Inflammatory macrophage treated with lipopolysaccharide for 4 hours (primary cell): ENCODE results near the gene NPVF.

ENCODE experiments used
- DNase-seq: peaks from one replicate; pipeline ENCODE4 v3.0.0-alpha.2; 2020

Gene NPVF, protein sequence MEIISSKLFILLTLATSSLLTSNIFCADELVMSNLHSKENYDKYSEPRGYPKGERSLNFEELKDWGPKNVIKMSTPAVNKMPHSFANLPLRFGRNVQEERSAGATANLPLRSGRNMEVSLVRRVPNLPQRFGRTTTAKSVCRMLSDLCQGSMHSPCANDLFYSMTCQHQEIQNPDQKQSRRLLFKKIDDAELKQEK

DNA sequence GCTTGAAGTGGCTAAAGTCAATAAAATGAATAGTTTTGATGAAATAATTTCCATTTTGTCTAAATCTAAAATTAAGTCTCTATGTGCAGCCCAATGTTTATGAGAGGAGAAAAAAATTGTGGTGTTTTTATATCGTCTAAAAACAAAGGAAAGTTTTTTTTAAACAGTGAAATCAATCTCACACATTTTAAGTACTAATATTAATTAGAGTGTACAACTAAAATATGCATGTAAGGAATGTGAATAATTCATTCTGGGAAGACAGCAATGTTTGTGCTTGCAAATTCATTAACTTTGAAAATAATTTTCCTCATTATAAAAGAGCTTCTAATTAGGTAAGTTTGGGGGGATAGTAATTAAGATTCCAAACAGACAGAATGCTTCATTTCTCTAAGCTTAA is at the start of gene NPVF:
NPVF (minus strand) TSS at position 101 of the 400 bp plus-strand sequence; CDS start at position 54, 47 bp downstream.
- no peak for DNase-seq

DNA sequence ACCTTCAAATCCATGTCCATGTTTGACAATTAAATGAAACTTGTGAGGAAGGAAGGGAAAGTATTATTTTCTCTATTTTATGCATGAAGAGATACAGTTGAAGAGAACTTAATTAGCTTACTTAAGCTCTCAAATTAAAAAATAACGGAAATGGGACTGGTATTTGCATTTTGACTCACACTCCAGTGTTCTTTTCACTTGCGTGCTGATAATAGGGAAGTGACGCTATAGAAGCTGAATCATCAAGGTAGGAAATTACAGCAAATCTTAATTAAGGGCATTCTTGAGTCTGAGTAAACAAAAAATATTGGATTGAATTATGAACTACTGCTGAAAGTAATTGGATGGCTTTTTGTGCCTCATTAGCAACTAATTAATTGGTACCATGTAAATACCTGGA is 44.0 kb upstream of the NPVF start:
- peak; percentile 5 for DNase-seq

DNA sequence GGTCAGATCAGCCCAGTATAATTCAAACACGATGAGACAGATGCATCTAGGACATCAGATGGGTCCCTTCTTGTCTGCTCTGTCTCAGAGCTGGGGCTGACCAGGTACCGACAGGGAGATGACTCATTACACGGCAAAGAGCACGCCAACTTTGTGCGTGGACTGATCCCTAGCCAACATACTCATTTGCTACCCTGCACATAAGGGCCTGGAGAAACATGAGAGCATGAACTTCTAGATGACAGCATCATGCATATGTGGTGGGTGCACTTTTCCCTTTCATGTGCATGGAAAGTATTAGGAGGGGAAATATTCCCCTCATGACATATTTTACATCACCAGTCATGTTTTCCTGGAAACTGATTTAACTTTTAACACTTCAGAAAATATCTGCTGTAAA is 35.1 kb upstream of the NPVF start:
- no peak for DNase-seq

DNA sequence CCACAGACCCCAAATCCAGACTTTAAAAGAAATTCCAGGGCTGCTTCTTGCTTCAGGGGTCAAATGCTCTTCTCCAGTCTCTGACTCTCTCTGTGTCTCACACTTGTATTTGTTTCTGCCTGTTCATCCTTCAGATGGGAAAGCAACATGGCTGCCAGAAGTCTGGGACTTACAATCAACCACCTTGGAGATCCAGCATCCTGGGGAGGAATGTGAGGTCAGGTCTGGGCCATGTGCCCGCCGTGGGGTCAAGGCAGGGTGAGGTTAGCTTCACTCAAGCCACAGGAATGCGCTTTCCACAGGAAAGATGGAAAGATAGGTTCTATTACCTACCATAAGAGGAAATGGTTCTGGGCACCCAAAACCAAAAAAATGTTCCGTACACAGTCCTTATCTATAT is 34.3 kb upstream of the NPVF start:
- DNase-seq = no peak

DNA sequence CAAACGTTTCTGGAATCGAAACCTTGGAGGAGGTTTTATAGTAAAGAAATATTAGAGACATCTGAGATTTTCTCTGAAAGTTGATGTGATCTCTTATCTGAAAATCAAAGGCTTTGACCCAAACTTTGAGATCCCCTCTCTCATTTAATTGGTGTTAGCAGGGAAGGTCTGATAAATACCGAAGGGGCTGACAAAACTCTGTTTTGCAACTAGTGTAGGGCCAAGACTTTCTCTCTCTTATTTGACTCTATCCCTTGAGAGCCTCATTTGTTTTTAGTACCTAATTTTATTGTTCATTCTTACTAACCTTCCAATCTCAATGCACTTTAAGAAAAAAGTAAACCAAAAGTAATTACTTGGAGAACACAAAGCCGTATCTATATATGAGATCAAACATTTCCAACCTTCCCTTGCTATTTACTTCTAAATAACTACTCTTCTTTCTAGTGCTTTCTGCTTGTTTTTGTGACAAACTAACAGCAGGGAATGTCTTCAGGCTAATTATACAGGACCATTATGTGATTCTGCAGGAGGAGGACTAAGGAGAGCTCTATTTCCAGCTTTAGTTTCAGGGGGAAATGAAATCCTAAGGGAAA is 33.4 kb upstream of the NPVF start:
- no peak for DNase-seq

DNA sequence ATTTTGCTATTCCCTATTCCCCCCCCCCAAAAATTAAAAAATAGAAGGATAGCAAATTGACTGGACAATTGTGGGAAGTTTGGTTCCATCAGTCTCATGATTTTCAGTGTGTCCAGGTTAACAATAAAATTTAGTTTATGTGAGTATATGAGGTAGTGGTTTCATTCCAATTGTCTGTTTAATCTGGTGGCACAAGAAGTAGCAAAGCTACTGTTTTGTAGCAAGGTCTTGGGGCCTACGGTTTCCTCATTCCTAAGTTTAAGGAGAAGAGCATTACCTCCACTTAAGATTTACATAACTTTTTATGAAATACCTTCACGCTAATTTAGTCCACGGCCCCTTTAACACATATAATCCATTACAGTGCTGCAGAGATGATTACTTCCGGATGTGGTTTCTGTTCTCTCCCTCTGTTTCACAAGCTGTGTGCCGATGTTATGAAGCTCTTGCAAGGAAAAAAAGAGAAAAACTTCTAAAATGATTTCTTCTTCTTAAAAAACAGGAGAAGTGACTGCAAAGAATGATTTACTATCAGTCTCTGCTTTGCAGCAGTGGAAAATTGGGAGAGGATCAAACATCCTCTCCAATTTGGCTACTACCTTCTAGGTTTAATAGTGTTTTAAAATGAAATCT is 32.7 kb upstream of the NPVF start:
- peak; percentile 81 for DNase-seq

DNA sequence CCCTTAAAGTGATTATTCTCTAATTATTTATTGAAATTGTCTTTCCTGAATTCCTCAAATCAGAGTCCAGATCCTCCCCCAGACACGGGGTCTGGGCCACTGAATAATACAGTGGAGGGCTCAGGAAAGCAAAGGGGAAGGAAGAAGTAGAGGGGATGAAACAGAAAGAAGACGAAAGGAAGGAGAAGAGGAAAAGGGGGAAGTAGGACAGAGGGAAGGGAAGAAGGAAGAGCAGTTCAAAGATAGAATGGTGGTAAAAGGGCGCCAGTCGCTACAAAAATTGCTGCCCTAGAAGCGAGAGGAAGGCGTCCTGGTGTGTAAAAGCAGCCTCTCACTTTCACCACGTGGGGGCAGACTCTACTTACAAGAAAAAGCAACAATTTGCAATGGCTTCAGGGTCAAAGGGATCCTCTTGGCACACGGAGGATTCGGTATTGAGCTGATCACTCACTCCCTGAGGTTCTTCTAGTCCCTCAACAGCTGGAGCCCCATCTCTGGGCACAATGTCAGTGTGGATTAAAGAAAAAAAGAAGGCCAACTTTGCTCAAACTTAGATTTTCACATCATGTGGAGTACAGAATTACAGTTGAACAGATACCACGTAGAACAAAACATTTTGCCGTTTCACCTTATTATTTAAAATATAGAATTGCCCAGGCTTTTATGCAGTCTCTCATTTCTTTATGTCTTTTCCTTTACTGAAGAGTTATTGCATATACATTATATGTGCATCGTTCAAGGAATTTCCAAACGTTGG is 31.4 kb upstream of the NPVF start:
- peak; percentile 76 for DNase-seq

DNA sequence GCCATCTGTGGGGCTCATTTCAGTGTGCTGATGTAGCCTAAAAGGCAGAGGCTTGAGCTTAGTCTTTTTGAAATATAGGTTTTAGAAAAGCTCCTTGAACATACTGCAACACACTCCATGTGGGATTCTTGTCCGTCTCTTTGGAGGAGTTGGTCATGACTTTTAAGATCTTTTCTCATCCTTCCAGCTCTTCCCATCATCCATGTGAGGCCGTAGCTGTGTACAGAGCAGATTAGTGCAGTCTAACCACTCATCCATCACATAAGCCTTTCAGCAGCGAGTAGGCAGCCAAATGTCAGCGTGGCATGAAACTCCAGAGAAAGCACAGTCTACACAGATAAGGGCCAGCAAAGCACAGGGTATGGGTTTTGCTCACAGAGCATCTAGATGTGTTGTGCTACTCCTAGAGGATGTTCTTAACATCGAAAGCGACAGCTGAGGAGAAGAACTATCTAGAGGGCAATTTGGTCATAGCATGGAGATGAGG is 28.1 kb upstream of the NPVF start:
- no peak for DNase-seq

DNA sequence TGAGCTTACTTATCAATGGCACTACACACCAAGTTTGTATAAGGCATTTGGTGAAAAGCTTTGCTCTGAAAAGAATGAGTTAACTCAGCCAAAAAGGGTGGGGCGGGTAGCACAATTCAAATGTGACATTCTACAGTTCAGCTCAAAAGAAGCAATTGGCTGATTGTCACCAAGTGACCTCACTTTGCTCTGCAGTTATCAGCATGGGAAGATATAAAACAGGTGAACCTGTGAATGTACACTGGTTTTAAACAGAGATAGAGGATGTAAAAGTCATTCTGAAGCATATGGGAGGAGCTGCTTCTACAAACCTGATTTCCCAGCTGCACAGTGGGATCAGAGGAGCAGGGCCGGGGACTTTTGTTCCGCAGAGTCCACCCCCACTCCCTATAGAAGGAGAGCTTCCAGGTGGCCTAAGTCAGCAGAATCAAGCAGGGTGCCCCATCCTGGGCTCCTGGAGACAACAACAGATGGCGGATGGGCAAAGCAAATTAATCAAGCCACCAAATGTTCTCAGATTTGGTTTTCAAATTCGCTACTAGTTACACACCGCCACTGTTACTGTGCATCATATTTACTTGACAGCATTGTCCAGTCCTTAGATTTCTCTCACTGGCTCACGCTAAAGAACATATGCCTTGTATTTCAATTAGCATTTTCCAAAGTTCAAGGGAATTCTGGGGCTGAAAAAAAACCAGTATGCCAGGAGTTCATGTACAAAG is 27.5 kb upstream of the NPVF start:
- DNase-seq = no peak

DNA sequence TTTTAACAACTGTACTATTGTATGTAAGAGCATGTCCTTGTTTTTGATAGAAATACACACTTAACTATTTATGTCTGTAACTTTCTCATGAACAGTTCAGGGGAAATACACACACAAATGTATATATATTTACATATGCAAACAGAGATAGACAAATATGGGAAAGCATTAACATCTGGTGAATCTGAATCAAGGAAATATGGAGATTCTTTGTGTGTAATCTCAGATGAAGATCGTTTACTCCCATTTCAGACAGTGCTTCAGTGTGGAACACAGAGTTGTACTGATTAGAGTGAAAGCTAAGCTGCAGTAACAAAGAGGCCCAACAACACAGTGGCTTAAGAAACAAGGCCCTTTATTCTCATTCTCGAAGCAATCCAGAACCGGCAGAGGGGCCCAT is 26.3 kb upstream of the NPVF start:
- no peak for DNase-seq

DNA sequence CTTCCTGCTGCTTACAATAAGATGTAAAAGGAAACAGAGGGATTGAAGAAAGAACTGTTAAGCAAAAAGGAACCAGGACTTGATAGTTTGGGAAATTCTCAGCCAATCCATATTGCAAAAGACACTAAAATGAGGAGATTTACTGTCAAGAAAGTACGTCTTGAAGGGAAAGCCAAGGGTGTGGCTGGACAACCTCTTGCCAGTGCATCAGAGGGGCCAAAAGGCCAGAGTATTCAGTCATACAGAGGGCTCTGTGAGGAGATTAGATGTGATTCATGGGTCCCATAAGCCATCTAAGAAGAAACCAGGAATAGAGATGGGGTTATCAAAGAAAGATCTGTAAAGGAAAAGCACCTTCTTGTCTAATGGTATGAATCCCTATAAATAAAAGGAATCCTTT is 25.4 kb upstream of the NPVF start:
- no peak for DNase-seq

DNA sequence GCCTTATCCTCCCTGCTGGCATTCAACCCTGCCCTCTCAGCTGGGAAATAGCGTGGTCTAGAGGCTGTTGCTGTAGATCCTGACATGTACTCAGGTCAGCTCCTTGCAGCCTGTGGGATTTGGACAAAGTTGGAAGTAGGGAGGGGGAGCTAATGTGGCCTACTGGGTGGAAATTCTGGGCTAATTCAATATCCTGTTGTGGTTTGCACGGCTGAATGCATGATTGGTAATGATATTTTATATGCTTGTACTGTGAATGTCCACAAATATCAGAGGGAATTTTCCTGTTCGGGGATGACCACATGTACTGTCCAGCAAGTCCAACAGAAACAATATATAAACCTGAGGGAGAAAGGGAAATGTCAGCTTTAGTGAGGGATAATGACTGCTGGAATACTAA is 22.1 kb upstream of the NPVF start:
- no peak for DNase-seq

DNA sequence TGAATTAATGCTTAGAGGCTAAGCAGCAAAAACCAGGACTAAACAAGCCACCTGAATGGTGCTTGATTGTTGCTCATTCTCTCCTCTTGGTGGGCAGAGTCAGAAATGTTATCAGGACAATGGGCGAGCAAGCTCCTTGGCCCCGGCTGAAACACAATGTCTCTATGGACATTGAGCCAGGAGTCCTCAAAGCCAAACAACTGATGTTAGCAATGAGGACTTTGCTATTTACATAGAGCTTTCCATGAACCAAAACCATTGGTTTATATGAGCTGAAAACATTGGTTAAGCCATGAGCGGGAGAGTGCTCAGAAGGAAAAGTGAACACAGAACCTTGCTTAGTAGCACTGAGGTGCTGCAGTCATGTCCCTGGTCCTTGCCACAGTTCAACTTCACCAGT is 21.5 kb upstream of the NPVF start:
- DNase-seq = no peak

DNA sequence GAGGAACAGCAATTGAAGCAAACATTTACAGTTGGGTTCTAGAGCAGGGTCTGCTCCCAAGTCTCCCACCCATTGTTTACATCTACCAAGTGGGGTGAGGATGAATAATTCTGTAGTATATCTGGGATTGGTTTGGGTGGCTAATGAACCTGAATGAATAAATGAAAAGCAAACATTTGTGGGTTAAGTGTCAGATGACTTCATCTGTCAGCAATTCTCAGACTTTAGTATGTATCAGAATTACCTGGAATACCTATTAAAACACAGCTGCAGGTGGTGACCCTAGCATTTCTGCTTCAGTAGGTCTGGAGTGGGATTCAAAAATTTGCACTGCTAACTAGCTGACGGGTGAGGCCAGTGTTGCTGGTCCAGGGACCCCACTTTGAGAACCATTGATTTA is 18.0 kb upstream of the NPVF start:
- no peak for DNase-seq

DNA sequence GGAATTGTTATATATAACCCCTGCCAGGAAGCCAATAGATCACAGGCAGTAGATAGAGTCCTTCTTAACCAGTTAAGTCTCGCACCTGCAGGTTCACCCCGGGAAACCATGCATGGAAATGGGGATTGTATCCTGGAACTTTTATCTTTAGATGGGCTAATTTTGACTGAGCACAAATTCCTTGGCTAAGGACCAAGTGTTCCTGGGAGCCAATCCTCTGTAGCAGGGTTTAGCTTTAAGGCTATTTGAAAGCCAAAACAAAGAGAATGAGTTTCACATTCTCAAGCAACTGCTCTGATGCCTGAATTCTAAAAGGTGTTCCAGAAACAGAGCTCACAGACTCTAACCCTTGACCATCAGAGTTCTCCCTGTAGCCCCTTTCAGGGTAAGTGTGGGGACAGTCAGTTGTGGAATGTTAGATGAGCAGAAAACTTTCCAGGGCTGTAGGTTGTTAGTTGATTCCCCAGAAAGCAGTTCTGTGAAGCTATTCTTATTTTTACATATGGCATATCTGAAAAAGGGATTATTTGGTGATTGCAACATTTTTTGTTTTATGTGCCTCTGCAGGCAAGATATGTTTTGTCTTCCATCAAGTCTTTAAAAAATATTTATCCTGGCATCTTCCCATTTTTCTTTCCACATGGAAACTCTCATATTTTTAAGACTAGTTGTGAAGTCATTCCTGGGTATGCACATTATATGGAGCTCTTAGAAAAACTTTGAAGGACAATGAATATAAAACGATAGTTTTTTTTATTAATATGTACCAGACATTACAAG is 16.2 kb upstream of the NPVF start:
- no peak for DNase-seq

DNA sequence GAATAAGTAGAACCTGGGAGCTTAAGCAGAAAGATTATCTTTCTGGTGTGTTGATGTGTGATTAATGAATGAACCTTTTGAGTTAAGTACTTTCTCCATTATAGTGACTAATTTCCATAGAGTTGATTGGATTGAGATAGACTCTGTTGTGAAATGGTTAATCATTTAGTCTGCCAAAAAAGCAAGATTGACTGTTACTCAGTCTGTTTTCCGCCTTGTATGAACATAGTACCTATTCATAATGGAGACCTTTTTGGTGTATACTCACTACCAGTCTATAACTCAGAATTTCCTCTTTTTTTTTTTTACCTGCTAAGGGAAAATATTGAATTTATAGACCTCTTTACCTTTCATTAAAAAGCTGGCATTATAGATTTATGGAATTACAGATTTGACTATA is 14.4 kb upstream of the NPVF start:
- no peak for DNase-seq

DNA sequence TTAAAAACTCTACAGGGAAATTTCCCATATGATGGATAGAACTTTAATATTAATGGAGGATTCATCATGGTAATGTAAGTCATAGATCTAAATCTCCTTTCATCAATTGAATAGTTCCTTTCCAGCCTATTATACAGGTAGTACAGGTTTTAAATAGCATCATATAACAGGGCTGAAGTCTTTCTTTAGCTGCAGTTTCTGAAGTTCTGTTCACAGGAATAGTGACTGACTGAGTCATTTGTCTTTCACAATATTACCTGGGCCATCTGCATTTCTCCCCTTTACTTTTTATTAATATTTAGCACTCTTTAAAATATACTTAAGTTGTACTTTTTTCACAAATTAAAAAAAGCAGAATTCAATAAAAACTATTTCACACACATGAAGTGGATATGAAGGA is 12.6 kb upstream of the NPVF start:
- no peak for DNase-seq

DNA sequence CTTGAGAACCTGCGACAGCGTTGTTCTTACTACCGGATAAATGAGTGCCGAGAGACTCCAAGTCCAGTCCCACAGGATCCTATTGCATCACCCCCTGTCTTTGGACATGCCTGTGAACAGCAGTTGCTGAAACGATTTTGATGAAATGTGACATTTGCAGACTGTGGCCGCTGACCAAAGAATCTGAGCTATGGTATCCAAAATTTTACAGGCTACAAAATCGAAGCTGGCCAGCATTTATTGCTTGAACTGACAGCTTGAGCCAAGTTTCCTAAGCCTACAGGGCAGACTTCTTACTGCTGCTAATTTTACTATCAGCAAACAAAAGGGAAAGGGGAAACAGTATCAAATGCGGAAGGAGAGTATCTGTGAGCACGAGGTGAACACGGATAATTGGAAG is 12.1 kb upstream of the NPVF start:
- DNase-seq = no peak

DNA sequence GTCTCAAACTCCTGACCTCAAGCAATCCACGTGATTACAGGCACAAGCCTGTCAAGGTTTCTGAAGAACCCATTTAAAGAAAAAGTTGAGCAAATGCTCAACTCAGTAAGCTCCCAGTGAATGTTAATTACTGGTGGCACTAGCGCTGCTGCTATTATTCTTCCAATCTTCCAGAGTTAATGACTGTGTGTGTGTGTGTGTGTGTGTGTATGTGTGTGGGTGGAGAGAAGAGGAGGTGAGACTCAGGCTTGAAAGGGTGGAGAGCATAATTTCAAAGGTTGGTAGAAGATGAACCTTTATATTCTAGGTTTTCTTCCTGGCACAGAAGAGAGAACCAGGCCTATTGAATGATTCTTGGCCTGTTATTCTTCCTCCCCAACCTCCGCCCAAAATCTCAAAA is 11.6 kb upstream of the NPVF start:
- no peak for DNase-seq

DNA sequence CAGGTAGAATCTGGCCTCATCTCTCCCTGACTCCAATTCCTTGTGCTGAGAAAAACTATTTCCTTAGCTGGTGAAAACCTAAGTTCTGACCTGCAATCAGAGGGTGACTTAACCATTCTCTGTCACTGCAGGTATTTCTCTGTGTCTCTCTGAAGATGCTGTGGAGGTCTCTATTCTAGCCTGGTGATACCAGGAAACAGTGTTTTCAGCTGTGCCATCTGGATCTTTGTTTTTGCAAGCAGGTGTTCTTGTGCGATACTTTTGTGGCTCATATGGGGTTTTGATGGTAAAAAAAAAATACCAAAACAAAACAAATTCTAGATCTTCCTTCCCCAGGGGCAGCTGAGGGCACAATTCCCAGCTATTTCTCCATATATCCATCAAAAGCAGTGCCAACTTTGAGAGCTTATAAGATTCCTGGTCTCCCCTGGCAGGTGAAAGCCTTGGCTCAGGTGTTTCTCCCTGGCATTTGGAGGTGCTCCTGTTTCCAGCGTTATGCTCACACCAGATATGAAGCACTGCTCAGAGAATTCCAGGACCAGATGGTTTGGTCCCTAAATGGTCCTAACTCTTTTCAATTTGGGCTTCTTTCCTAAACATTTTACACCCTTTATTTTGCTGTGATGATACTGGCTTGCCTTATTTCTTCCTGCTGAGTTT is 9.9 kb upstream of the NPVF start:
- DNase-seq = no peak

DNA sequence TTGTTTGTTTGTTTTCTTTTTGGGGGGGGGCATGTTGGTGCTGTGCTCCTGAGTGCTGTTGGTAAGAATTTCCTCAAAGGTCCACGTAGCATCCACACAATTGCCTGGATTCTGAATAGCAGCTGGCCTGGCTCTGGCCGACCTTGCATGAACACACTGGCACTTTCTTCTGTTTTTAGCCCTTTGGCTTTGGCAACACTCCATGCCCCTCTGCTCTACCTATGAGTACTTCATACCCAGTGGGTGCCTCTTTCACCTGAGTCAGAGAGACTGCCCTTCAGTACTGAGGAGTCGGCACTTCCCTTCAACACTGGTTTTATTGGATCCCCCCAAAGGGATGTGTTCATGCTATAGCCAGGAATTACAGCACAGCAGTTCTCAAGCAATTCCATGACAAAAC is 7.2 kb upstream of the NPVF start:
- no peak for DNase-seq

DNA sequence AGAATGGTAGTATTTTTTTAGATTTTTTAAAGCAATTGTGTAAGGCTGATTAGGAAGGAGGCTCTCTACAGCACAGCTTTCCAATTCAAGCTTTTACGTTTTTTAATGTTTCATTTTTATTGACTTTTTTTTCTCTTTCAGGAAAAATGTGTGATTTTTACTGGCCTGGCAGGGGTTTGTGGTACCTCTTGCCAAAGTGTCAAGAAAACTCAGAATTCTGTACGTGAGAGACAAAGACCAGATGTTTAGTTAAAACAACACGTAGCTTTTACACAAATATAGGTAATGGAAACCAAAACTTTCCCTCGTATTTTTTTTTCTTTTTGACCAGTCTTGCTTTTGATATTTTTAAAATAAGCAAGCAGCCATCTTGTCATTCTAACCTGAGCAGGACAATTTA is 6.0 kb upstream of the NPVF start:
- DNase-seq = no peak
